ENCODE results near the gene SPANXD.

Gene SPANXD

DNA sequence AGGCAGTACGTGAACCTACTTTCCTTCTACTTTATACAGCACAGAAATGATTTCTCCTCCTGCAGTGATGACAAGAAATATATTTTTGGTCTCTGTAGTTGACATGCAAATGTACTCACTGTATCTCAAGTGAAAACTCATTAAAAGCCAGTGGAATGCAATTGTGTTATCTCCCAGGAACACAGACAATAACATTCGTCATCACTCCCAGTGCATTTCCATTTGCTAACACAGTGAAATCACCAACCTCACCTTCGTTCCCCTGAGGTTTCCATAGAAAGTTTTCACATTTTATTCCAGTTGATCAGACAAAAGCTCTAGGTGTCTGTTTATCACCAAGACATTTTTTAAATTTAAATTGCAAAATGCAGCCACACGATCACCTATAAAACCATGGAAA lies 2.5 kb upstream of the SPANXD start:
- TF ChIP-seq, protein P1, sequence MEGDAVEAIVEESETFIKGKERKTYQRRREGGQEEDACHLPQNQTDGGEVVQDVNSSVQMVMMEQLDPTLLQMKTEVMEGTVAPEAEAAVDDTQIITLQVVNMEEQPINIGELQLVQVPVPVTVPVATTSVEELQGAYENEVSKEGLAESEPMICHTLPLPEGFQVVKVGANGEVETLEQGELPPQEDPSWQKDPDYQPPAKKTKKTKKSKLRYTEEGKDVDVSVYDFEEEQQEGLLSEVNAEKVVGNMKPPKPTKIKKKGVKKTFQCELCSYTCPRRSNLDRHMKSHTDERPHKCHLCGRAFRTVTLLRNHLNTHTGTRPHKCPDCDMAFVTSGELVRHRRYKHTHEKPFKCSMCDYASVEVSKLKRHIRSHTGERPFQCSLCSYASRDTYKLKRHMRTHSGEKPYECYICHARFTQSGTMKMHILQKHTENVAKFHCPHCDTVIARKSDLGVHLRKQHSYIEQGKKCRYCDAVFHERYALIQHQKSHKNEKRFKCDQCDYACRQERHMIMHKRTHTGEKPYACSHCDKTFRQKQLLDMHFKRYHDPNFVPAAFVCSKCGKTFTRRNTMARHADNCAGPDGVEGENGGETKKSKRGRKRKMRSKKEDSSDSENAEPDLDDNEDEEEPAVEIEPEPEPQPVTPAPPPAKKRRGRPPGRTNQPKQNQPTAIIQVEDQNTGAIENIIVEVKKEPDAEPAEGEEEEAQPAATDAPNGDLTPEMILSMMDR (IDR thresholded peaks at IDR 0.05; ENCODE audit: control extremely low read depth, extremely low read depth, low read depth, missing control alignments), result no peak
- POLR2A ChIA-PET, result no interaction called here
- DNase-seq (ENCODE audit: extremely low spot score), result no peak
- CTCF ChIA-PET, result no interaction called here

DNA sequence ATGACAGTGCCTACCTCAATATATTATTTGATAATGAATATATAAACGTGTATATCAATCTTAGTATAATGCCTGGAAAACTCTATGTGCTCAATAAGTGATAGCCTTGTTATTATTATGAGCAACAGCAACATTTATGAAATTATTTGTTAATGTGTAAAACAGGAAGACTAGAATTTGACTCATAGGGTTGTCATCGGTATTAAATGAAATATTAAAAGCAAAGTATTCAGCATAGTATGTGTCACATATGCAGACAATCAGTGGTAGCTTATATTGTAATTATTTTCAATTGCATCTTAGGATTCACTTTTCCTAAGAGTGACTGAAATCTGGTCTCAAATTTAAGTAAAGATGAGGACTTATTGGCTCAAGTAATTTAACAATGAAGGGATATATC lies 24.6 kb downstream of the SPANXD start:
- CTCF ChIA-PET, result no interaction called here

DNA sequence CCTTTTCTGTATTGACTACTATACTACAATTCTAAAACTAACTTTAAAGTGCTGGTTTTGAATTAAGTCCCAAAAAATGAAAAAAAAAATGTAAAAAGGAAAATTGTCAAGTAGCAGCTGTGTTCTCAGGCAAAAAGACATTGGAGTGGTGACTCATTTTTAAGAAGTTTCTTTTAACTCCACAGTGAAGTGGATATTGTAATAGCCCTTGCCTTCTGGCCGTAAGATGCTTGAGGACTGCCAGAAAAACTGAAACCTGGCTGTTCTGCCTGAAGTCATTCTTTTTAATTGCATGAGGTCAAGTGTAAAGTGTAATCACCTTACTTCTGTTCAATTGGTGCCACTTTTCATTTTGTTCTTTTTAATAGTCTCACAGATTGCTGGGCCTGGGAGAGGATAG lies 28.9 kb downstream of the SPANXD start:
- TF ChIP-seq, protein P1 (IDR thresholded peaks at IDR 0.05; ENCODE audit: control extremely low read depth, extremely low read depth, low read depth, missing control alignments), result no peak
- no peak for DNase-seq (ENCODE audit: extremely low spot score)
- ChIA-PET POLR2A (no interaction called here), CTCF (no interaction called here)

More for the DNA sequence above, 24.6 kb downstream of the SPANXD start:
- DNase-seq (ENCODE audit: extremely low spot score), result no peak
- TF ChIP-seq, protein P1 (IDR thresholded peaks at IDR 0.05; ENCODE audit: control extremely low read depth, extremely low read depth, low read depth, missing control alignments), result no peak
- POLR2A ChIA-PET, result no interaction called here

DNA sequence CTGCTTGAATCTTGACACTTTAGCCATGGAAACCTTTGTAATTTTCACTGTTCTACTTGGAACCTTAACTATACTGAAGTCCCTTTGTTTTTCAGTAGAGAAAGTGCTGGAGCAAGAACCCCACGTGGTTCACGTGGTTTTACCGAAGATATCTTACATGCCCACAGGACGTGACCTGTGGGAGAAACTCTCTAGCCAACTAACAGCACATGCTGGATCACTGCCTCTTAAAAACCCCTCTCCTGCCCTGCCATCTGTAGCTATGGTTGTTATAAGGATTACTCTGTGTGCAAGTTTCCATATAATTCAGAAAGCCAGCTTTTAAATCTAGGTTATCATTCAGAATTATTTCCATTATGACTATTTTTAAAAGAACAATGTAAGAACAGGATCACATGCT lies 30.2 kb downstream of the SPANXD start:
- CTCF ChIA-PET, result no interaction called here
- DNase-seq (ENCODE audit: extremely low spot score), result no peak
- TF ChIP-seq, protein P1 (IDR thresholded peaks at IDR 0.05; ENCODE audit: control extremely low read depth, extremely low read depth, low read depth, missing control alignments), result no peak
- POLR2A ChIA-PET, result no interaction called here

DNA sequence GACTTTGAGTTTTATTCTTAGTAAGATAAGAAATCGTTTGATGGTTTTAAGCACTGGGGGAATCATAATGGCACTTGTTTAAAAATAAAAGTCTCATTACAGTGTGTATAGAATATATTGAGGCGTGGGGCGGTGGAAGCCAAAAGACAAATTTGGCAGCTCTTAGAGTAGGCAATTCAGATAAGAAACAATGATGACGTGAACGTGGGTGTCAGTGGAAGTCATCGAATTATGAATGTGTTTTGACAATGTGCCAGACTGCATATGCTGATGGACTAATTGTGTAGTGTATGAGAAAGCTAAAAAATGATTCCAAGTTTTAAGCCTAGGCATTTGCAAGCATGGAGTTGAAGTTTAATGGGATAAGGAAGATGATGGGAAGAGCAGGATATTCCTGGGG lies 35.8 kb downstream of the SPANXD start:
- DNase-seq (ENCODE audit: extremely low spot score), result no peak
- TF ChIP-seq, protein P1 (IDR thresholded peaks at IDR 0.05; ENCODE audit: control extremely low read depth, extremely low read depth, low read depth, missing control alignments), result no peak
- POLR2A ChIA-PET, result no interaction called here
- CTCF ChIA-PET, result no interaction called here

DNA sequence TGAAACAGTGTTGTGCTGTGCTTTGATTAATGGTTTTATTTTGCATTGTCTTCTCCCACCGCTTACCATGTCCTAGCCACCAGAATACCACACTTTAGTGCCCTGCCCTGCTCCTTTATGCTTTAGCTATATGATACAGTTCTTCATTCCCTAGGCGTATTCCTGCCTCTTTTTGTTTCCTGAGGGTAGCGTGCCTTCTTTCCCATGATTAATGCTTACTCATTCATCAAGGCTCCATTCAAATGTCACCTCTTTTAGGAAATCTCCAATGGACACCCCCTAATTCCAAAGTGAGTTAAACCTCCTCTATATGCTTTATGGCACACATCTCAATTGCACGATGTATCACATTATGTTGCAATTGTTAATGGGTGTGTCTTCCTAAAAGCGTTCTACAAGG lies 46.3 kb downstream of the SPANXD start:
- CTCF ChIA-PET, result no interaction called here

More for the DNA sequence above, 46.3 kb downstream of the SPANXD start:
- TF ChIP-seq, protein P1 (IDR thresholded peaks at IDR 0.05; ENCODE audit: control extremely low read depth, extremely low read depth, low read depth, missing control alignments), result no peak
- DNase-seq (ENCODE audit: extremely low spot score), result no peak
- POLR2A ChIA-PET, result no interaction called here
